Chondrocyte (in vitro differentiated cells): ENCODE data around the gene GMEB2. TPM values are rescaled to one million over a fixed set of nuclear protein-coding genes. Genes with fewer than 3 reads are reported as not detected.

Experiments used
- DNase-seq: peaks from one replicate; pipeline ENCODE4 v3.0.0; 2021; ENCODE audit warnings: mixed read lengths, low spot score
- H3K27ac Mint-ChIP-seq: one replicate; pipeline ENCODE4 v1.8.0; 2021; ENCODE audit warnings: mild to moderate bottlenecking, moderate library complexity, mixed read lengths; ENCODE audit not compliant: unreplicated experiment
- H3K27me3 Mint-ChIP-seq: 2 replicates; pipeline ENCODE4 v1.8.0; 2021; ENCODE audit warnings: low read depth, mixed read lengths
- H3K36me3 Mint-ChIP-seq: 2 replicates; pipeline ENCODE4 v1.8.0; 2021; ENCODE audit warnings: low read depth, mixed read lengths
- H3K4me1 Mint-ChIP-seq: 2 replicates; pipeline ENCODE4 v1.8.0; 2021; ENCODE audit warnings: low read depth, mild to moderate bottlenecking, mixed read lengths
- H3K4me3 Mint-ChIP-seq: one replicate; pipeline ENCODE4 v1.8.0; 2021; ENCODE audit warnings: mild to moderate bottlenecking, moderate library complexity, mixed read lengths; ENCODE audit not compliant: unreplicated experiment
- H3K9me3 Mint-ChIP-seq: 2 replicates; pipeline ENCODE4 v1.8.0; 2021; ENCODE audit warnings: low read depth, mixed read lengths
- CTCF ChIP-seq: fragments of 200-600 bp; sonication (generic); IDR thresholded peaks from 2 replicates; pipeline ENCODE4 v1.5.0; 2021; ENCODE audit warnings: antibody characterized with exemption, mild to moderate bottlenecking, moderate library complexity
- total RNA-seq: library from RNA; stranded (reverse); gene quantifications from 3 replicates; pipeline ENCODE4 v1.2.1, GENCODE V29; 2021

GMEB2 gene
- total RNA-seq, 1 donor from 2014 or later = 8.5 TPM

- no peak overlapping the region for H3K27ac Mint-ChIP-seq
- H3K36me3 Mint-ChIP-seq = peaks cover 3% of the 10 kb centered on the region
- no peak for DNase-seq
- no peaks in the 10 kb centered on the region for H3K27me3 Mint-ChIP-seq
- H3K9me3 Mint-ChIP-seq = no peaks in the 10 kb centered on the region
- no peak overlapping the region for H3K4me3 Mint-ChIP-seq
- no peak for TF ChIP-seq CTCF
- H3K4me1 Mint-ChIP-seq = no peaks in the 10 kb centered on the region
These were observed 62.7 kb downstream of the GMEB2 start for GRCh38 chr20:63564036-63564810.

GRCh38 chr20:63563225-63563935 is 63.5 kb downstream of the GMEB2 start:
- H3K4me1 Mint-ChIP-seq = no peaks in the 10 kb centered on the region
- peaks cover 4% of the 10 kb centered on the region for H3K36me3 Mint-ChIP-seq
- H3K4me3 Mint-ChIP-seq = no peak overlapping the region
- no peaks in the 10 kb centered on the region for H3K9me3 Mint-ChIP-seq
- no peak for DNase-seq
- H3K27ac Mint-ChIP-seq = no peak overlapping the region
- no peaks in the 10 kb centered on the region for H3K27me3 Mint-ChIP-seq
- no peak for TF ChIP-seq CTCF

- H3K4me1 Mint-ChIP-seq = no peaks in the 10 kb centered on the region
These were observed 64.3 kb downstream of the GMEB2 start for GRCh38 chr20:63562461-63563224.

GRCh38 chr20:63561624-63562396 is 65.1 kb downstream of the GMEB2 start:
- H3K4me1 Mint-ChIP-seq = no peaks in the 10 kb centered on the region
- peaks cover 4% of the 10 kb centered on the region for H3K36me3 Mint-ChIP-seq
- H3K9me3 Mint-ChIP-seq = no peaks in the 10 kb centered on the region
- no peaks in the 10 kb centered on the region for H3K27me3 Mint-ChIP-seq
- no peak overlapping the region for H3K4me3 Mint-ChIP-seq
- DNase-seq = no peak
- no peak overlapping the region for H3K27ac Mint-ChIP-seq
- no peak for TF ChIP-seq CTCF

More at GRCh38 chr20:63562461-63563224, 64.3 kb downstream of the GMEB2 start:
- no peak for TF ChIP-seq CTCF
- H3K27me3 Mint-ChIP-seq = no peaks in the 10 kb centered on the region
- no peak for DNase-seq
- peaks cover 4% of the 10 kb centered on the region for H3K36me3 Mint-ChIP-seq
- no peaks in the 10 kb centered on the region for H3K9me3 Mint-ChIP-seq
- no peak overlapping the region for H3K4me3 Mint-ChIP-seq
- H3K27ac Mint-ChIP-seq = no peak overlapping the region
